GM12873 (cell line): ENCODE results near the gene ACE2.

ENCODE experiments used
- CTCF ChIP-seq: IDR thresholded peaks from 2 replicates; pipeline ENCODE4 v1.5.1; 2012; ENCODE audit warnings: low read depth, mild to moderate bottlenecking, moderate library complexity, low read length, control low read depth; ENCODE audit not compliant: insufficient read depth; ENCODE audit errors: missing control alignments

The ACE2 gene

GRCh38 chrX:15563056-15563455, 37.7 kb downstream of the ACE2 start:
- no peak for TF ChIP-seq CTCF

- TF ChIP-seq CTCF, result no peak
These were observed 39.8 kb downstream of the ACE2 start for GRCh38 chrX:15560924-15561323.

DNA sequence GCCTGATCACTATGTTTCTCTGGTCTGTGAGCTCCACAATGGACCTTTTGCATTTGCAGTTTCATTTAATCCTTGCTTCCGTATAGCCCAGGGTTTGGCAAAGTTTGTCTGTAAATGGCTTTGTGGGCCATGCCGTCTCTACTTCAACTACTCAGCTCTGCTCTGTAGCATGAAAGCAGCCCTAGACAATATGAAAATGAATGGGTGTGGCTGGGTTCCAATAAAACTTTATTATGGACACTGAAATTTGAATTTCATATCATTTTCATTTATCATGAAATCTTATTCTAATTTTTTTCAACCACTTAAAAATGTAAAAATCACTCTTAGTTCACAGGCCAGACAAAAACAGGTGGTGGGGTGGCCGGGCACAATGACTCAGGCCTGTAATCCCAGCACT, 41.5 kb downstream of the ACE2 start:
- TF ChIP-seq CTCF, result no peak

- TF ChIP-seq CTCF, result no peak
These were observed 51.4 kb downstream of the ACE2 start for GRCh38 chrX:15549189-15550012.

DNA sequence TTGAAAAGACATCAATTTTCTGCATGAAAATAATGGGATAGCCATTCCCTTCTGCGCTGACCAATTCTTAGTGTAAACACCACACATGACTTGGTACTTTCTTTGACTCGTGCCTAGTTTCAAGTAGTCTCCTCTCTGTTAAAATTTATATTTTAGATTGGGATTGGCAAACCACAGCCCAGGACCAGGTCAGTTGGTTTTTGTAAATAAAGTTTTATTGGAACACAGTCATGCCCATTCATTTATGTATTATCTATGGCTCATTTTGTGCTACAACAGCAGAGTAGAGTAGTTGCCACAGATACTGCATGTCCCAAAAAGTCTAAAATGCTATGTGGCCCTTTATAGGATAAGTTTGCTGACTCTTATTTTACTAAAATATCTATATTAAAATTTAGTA, 53.4 kb downstream of the ACE2 start:
- TF ChIP-seq CTCF, result no peak

DNA sequence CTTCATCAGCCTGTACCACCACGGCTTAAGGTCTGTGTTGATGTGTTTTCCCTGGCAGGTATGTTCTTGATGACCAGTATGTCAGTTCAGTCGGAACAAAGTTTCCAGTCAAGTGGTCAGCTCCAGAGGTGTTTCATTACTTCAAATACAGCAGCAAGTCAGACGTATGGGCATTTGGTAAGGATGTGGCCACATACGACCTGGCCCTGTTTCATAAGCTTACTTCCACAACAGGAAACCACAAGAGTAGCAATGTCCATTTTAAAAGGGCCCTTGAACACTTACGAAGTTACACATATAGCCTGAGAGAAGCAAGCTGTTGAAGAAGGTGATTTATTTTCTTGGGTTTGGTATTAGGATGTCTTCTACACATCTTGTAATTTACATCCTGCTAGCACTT, 54.0 kb downstream of the ACE2 start:
- TF ChIP-seq CTCF, result no peak

GRCh38 chrX:15530318-15530717, 70.4 kb downstream of the ACE2 start:
- TF ChIP-seq CTCF, result no peak

DNA sequence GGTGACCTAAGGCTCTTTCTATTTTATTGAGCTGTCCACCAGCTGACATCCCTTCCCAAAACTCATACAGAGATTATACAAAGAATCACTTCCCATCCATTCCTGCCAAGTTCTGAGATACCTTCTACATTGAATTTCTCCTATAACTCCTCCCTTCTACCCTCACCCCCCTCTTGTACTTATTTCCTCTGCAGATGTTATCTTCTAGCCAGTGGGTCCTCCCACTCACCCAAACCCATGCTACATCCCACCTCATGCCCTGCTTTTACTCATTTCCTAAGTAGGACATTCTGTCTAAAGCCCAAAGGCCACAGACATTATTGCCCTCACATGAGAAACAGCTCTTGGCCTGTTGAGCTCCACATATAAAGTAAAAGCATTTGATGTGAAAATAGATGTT, 71.6 kb downstream of the ACE2 start:
- TF ChIP-seq CTCF, result no peak
